Naive B cell (primary cell): ENCODE data around the gene FTCD. TPM values are rescaled to one million over a fixed set of nuclear protein-coding genes. Genes with fewer than 3 reads are reported as not detected.

Experiments
- ATAC-seq, 2 donors: fragments of 150-1000 bp; cut with Tn5 transposase; 2 replicates each; pipeline ENCODE4 v1.10.0; 2021; ENCODE audit warnings: low read depth in 2 of 2, mild to moderate bottlenecking in 2 of 2, moderate library complexity in 2 of 2
- DNase-seq: peaks from one replicate; pipeline ENCODE4 v3.0.0; 2022
- H3K27ac Mint-ChIP-seq, 6 donors: one replicate each; pipeline ENCODE4 v1.8.0; 2020 to 2022; ENCODE audit warnings: mild to moderate bottlenecking in 6 of 6, mixed read lengths in 6 of 6, moderate library complexity in 5 of 6, inconsistent platforms in 2 of 6
- H3K27me3 Mint-ChIP-seq, 3 donors: one replicate each; pipeline ENCODE4 v1.8.0; 2021 to 2022; ENCODE audit warnings: mixed read lengths in 3 of 3, mild to moderate bottlenecking in 1 of 3
- H3K36me3 Mint-ChIP-seq, 2 donors: one replicate each; pipeline ENCODE4 v1.8.0; 2020 to 2022; ENCODE audit warnings: mixed read lengths in 2 of 2, inconsistent platforms in 1 of 2, mild to moderate bottlenecking in 1 of 2
- H3K4me1 Mint-ChIP-seq, 3 donors: one replicate each; pipeline ENCODE4 v1.8.0; 2020 to 2022; ENCODE audit warnings: mixed read lengths in 3 of 3, inconsistent platforms in 1 of 3, mild to moderate bottlenecking in 1 of 3, moderate library complexity in 1 of 3
- H3K4me3 Mint-ChIP-seq, 8 donors: one replicate each; pipeline ENCODE4 v1.8.0; 2020 to 2022; ENCODE audit warnings: mild to moderate bottlenecking in 8 of 8, mixed read lengths in 8 of 8, moderate library complexity in 8 of 8, inconsistent platforms in 2 of 8
- H3K9me3 Mint-ChIP-seq, 7 donors: one replicate each; pipeline ENCODE4 v1.8.0; 2020 to 2022; ENCODE audit warnings: mixed read lengths in 7 of 7, mild to moderate bottlenecking in 5 of 7, inconsistent platforms in 2 of 7, moderate library complexity in 1 of 7
- polyA plus RNA-seq, 6 donors: library from polyadenylated mRNA; unstranded; fragments of 300-500 nt; fragmentation: Illumina TruSeq; gene quantifications; one replicate each; pipeline ENCODE4 v1.2.3, GENCODE V29; 2021; ENCODE audit warnings: low read depth in 6 of 6

Gene FTCD
- polyA plus RNA-seq, 6 donors from 2014 or later, result not detected

- DNase-seq (no peak), ATAC-seq (no peak)
- Mint-ChIP-seq H3K36me3 (no peaks in the 10 kb centered on the region), H3K4me3 (no peak overlapping the region), H3K4me1 (peaks cover 0 to 9% (median 0%) of the 10 kb centered on the region in 3 donors), H3K27me3 (peaks cover 0 to 5% (median 0%) of the 10 kb centered on the region in 3 donors), H3K9me3 (peaks cover 0 to 9% (median 0%) of the 10 kb centered on the region in 7 donors), H3K27ac (no peak overlapping the region)
Observed at GRCh38 chr21:46121286-46122221, 33.8 kb downstream of the FTCD start.

DNA sequence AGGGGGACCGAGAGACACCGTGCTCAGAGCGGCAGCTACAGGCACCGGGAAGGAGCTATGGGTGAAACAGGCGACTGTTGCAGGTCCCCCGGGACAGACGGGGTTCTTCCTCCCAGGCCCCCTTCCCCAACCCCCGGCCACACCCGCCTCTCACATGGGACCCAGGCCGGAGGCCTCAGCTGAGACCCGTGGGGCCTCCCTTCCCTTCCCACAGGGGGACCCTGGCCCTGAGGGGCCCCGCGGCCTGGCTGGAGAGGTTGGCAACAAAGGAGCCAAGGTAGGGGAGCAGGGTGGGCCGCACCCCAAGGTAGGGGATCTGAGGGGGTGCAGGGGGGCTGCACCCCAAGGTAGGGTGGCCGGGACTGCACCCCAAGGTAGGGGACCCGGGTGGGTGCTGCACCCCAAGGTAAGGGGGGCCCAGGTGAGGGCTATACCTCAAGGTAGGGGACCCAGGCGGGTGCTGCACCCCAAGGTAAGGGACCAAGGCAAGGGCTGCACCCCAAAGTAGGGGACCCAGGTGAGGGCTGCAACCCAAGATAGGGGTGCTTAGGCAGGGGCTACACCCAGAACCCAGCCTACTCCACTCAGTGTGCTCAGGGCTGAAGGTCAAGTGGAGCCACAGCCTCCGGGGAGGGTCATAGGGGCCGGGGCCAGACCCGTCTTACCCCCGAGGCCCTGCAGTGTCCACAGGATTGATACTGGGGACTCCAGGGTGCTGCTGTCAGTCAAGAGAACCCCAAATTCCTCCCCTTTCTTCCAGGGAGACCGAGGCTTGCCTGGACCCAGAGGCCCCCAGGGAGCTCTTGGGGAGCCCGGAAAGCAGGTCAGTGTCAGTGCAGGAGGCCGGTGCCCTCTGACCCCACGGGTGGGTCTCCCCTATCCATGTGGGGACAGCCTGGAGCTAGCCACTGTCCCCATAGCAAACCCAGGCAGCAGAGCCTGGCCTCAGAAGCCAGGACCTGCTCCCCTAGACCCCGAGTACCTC is 34.8 kb downstream of the FTCD start:
- H3K36me3 Mint-ChIP-seq, result no peaks in the 10 kb centered on the region
- ATAC-seq (no peak), DNase-seq (no peak)
- peaks cover 0 to 9% (median 0%) of the 10 kb centered on the region in 7 donors for H3K9me3 Mint-ChIP-seq
- H3K27ac Mint-ChIP-seq, result no peak overlapping the region
- no peak overlapping the region for H3K4me3 Mint-ChIP-seq
- H3K27me3 Mint-ChIP-seq, result peaks cover 0 to 5% (median 0%) of the 10 kb centered on the region in 3 donors
- peaks cover 0 to 9% (median 0%) of the 10 kb centered on the region in 3 donors for H3K4me1 Mint-ChIP-seq

GRCh38 chr21:46119637-46120271 is 35.6 kb downstream of the FTCD start:
- no peak overlapping the region for H3K4me3 Mint-ChIP-seq
- peaks cover 0 to 9% (median 0%) of the 10 kb centered on the region in 7 donors for H3K9me3 Mint-ChIP-seq
- no peak overlapping the region for H3K27ac Mint-ChIP-seq
- no peaks in the 10 kb centered on the region for H3K36me3 Mint-ChIP-seq
- DNase-seq (no peak), ATAC-seq (no peak)
- peaks cover 0 to 5% (median 0%) of the 10 kb centered on the region in 3 donors for H3K27me3 Mint-ChIP-seq
- H3K4me1 Mint-ChIP-seq, result peaks cover 0 to 9% (median 0%) of the 10 kb centered on the region in 3 donors

GRCh38 chr21:46119144-46119636 is 36.2 kb downstream of the FTCD start:
- Mint-ChIP-seq H3K4me1 (peaks cover 0 to 9% (median 0%) of the 10 kb centered on the region in 3 donors), H3K36me3 (no peaks in the 10 kb centered on the region), H3K4me3 (no peak overlapping the region), H3K27ac (no peak overlapping the region), H3K9me3 (peaks cover 0 to 9% (median 0%) of the 10 kb centered on the region in 7 donors), H3K27me3 (peaks cover 0 to 5% (median 0%) of the 10 kb centered on the region in 3 donors)
- no peak for DNase-seq
- ATAC-seq, result no peak

- Mint-ChIP-seq H3K27ac (no peak overlapping the region), H3K27me3 (peaks cover 0 to 2% (median 0%) of the 10 kb centered on the region in 3 donors), H3K36me3 (no peaks in the 10 kb centered on the region), H3K4me1 (peaks cover 0 to 3% (median 0%) of the 10 kb centered on the region in 3 donors), H3K4me3 (no peak overlapping the region), H3K9me3 (peaks cover 0 to 3% (median 0%) of the 10 kb centered on the region in 7 donors)
- DNase-seq (no peak), ATAC-seq (no peak)
Observed at GRCh38 chr21:46118316-46119143, 36.8 kb downstream of the FTCD start.

DNA sequence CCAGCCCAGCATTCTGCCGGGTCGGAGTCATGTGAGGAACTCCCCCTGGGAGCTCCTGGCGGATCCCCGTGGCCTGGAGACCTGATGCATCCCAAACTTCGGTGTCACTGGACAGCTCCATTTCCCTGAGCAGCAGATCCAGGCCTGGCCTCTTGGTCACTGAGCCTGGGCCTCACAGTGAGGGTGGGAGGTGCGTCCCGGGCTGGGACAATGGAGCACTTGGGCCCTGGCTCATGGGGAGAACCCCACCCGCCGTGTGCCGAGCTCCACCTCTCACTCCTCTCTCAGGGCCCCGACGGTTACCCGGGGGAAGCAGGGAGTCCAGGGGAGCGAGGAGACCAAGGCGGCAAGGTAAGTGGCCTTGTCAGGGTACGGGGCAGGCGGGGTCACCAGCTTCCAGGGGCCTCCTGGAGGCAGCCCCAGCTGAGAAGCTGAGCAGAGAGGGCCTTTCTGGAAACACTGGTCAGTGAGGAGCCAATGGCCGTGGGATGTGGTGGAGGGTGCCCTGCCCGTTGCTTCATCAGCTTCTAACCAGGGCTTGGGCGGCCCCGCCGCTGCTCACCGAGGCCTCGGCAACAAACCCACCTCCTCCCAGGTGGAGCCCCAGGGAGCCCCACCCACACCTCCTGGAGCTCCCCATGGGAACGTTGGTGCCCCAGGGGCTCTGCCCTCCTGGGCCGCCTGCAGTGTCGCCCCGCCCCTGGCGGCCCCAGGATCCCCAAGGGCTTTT is 37.6 kb downstream of the FTCD start:
- no peaks in the 10 kb centered on the region for H3K9me3 Mint-ChIP-seq
- no peak for ATAC-seq
- no peak overlapping the region for H3K27ac Mint-ChIP-seq
- no peak overlapping the region for H3K4me3 Mint-ChIP-seq
- H3K4me1 Mint-ChIP-seq, result no peaks in the 10 kb centered on the region
- H3K36me3 Mint-ChIP-seq, result no peaks in the 10 kb centered on the region
- no peaks in the 10 kb centered on the region for H3K27me3 Mint-ChIP-seq
- DNase-seq, result no peak

DNA sequence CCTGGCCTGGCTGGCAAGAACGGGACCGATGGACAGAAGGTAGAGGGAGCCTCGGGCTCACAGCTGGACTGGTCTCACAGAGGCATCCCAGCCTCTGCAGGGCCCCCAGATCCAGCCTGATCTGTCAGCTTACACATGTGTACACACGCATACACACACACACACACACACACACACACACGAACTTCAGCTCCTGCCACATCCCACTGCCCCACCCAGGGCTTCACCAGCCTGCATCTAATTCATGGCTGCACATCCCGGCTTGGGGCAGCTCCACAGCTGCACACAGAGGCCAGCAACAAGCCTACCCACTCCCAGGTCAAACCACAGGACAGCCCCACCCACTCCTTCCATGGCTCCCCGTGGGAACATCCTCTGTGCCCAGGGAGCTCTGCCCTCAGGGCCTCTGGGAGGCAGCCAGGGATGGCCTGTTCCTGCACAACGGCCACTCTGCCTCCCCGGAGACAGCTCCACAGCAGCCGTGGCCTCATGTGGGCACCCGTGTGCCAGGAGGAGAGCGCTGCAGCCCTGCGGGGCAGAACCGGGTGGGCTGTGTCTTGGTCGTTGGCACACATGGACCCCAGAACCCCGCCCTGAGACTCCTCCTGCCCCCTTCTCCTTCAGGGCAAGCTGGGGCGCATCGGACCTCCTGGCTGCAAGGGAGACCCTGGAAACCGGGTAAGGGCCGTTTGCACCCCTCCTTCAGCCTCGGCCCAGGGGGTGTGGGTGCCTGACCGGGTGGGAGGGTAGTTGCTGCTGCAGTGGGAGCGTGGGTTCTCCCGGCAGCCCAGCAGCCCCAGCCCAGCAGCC is 38.4 kb downstream of the FTCD start:
- Mint-ChIP-seq H3K36me3 (no peaks in the 10 kb centered on the region), H3K4me1 (no peaks in the 10 kb centered on the region), H3K9me3 (no peaks in the 10 kb centered on the region), H3K27me3 (no peaks in the 10 kb centered on the region), H3K27ac (no peak overlapping the region), H3K4me3 (no peak overlapping the region)
- ATAC-seq (no peak), DNase-seq (no peak)

DNA sequence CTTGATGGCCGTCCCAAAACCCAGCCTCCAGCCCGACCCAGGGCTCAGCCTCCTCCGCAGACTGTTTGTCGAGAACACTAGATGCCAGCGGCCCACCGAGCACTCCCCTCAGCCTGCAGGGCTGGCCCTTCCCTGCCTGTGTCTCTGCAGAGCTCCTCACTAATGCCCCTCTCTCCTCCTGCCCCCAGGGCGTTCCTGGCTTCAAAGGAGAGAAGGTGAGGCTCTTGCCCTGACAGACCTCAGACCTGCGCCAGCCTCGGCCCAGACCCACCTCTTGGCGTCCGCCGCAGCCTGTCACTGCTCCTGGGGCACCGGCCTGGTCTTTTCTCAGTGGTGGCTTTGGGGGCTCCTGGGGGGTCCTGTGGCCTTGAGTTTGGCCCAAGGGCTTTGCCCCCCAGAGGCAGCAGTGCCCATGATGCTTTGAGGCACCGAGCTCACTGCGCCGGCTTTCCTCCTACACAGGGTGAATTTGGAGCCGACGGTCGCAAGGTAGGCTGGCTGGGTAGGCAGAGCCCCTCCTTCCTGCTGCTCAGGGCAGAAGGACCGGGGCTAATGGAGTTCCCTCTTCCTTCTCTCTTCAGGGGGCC is 39.1 kb downstream of the FTCD start:
- Mint-ChIP-seq H3K9me3 (no peaks in the 10 kb centered on the region), H3K4me1 (no peaks in the 10 kb centered on the region), H3K27ac (no peak overlapping the region), H3K4me3 (no peak overlapping the region), H3K27me3 (no peaks in the 10 kb centered on the region), H3K36me3 (no peaks in the 10 kb centered on the region)
- DNase-seq (no peak), ATAC-seq (no peak)

DNA sequence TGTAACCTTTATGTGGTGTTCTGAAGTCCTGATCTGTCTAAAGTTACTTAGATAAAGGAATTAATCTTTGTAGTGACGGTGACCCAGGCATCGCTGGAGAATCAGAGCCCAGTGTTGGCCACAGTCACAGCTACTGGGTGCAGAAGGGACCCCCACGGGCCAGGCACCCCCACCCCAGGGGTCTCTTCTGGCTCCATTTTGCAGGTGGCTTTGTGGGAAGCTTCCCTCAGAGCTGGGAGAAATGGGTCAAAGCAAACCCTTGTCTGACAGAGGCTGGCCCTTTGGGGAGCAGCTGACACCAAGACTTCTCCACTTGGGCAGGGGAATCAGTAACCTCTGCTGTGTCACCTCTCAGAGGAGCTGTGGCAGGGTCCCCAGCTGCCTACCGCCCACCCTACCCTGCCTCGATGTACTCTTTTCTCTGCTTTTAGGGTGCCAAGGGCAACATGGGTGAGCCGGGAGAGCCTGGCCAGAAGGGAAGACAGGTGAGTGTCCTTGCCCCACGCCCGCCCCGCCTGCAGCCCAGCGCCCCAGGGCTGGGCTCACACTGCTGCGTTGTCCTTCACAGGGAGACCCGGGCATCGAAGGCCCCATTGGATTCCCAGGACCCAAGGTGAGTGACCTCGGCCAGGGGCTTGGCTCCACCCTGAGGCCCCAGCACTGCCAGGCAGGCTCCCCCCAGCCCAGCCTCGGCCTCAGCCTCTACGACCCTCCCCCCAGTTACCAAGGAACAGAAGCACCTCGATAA is 39.8 kb downstream of the FTCD start:
- H3K4me3 Mint-ChIP-seq, result no peak overlapping the region
- H3K27ac Mint-ChIP-seq, result no peak overlapping the region
- H3K9me3 Mint-ChIP-seq, result no peaks in the 10 kb centered on the region
- H3K4me1 Mint-ChIP-seq, result no peaks in the 10 kb centered on the region
- DNase-seq (no peak), ATAC-seq (no peak)
- H3K27me3 Mint-ChIP-seq, result no peaks in the 10 kb centered on the region
- H3K36me3 Mint-ChIP-seq, result no peaks in the 10 kb centered on the region

GRCh38 chr21:46114963-46115362 is 40.4 kb downstream of the FTCD start:
- ATAC-seq, result no peak
- Mint-ChIP-seq H3K27me3 (no peaks in the 10 kb centered on the region), H3K4me1 (no peaks in the 10 kb centered on the region), H3K36me3 (no peaks in the 10 kb centered on the region), H3K27ac (no peak overlapping the region), H3K9me3 (no peaks in the 10 kb centered on the region), H3K4me3 (no peak overlapping the region)
- no peak for DNase-seq
